SW 1271 (cell line): ENCODE data around the gene B3GNT7.
"Not testable (repeated sequence)": the region's sequence is repeated elsewhere in the genome, so short reads cannot be mapped to it uniquely, and the experiment has no call there.

Experiments
- DNase-seq, 2 experiments: peaks; one replicate each; lab custom pipeline; 2025; lab: John Stamatoyannopoulos, UW

The B3GNT7 gene

GRCh38 chr2:231425811-231426703 lies 30.5 kb downstream of the B3GNT7 start:
- DNase-seq, result no peak

GRCh38 chr2:231427116-231427515 lies 31.6 kb downstream of the B3GNT7 start:
- DNase-seq, result no peak

- no peak for DNase-seq
Observed at GRCh38 chr2:231429152-231429551, 33.6 kb downstream of the B3GNT7 start.

- no peak for DNase-seq
Observed at GRCh38 chr2:231429901-231430300, 34.4 kb downstream of the B3GNT7 start.

GRCh38 chr2:231430437-231430836 lies 34.9 kb downstream of the B3GNT7 start:
- DNase-seq, result not testable (repeated sequence)

GRCh38 chr2:231431606-231432005 lies 36.1 kb downstream of the B3GNT7 start:
- DNase-seq, result no peak

- DNase-seq, result no peak
Observed at GRCh38 chr2:231433990-231434389, 38.5 kb downstream of the B3GNT7 start.

- no peak for DNase-seq
Observed at GRCh38 chr2:231436957-231437356, 41.4 kb downstream of the B3GNT7 start.

GRCh38 chr2:231449503-231450054 lies 54.1 kb downstream of the B3GNT7 start:
- no peak for DNase-seq

GRCh38 chr2:231450548-231450989 lies 55.1 kb downstream of the B3GNT7 start:
- DNase-seq, result no peak
